ENCODE data around the gene VMP1. TPM values are rescaled to one million over a fixed set of nuclear protein-coding genes. Genes with fewer than 3 reads are reported as not detected.

VMP1 gene
- total RNA-seq, 2 experiments from 2014 or later, result 73.6 to 81.1 TPM

- Histone ChIP-seq H3K27ac (ENCODE audit: low read depth in 1 of 2, low read length in 2 of 2) (no peak overlapping the region), H3K36me3 (ENCODE audit: insufficient read depth, low read length) (peaks cover 32% of the 10 kb centered on the region), H3K9me3 (ENCODE audit: control insufficient read depth in 1 of 2, insufficient read depth in 1 of 2, low read length in 2 of 2) (peaks cover 0 to 6% of the 10 kb centered on the region in 2 experiments), H3K4me3 (ENCODE audit: low read length) (no peak overlapping the region), H3K27me3 (ENCODE audit: control insufficient read depth in 1 of 2, insufficient read depth in 2 of 2, low read length in 2 of 2) (no peaks in the 10 kb centered on the region), H3K4me1 (ENCODE audit: insufficient read depth, low read length) (no peaks in the 10 kb centered on the region)
- POLR2A ChIA-PET, result interaction anchor here (0.6 to 1.0 kb wide), 2 partner anchors 10 to 138 kb away, joined by 3 to 4 read pairs; no protein-coding TSS in a partner anchor
- CTCF ChIA-PET, result no interaction called here
- Mint-ChIP-seq H3K4me3 (no peak overlapping the region), H3K9me3 (no peaks in the 10 kb centered on the region), H3K4me1 (ENCODE audit: low read depth) (peaks cover 16% of the 10 kb centered on the region), H3K36me3 (ENCODE audit: low read depth) (peaks cover 65% of the 10 kb centered on the region), H3K27ac (no peak overlapping the region), H3K27me3 (no peaks in the 10 kb centered on the region)
- TF ChIP-seq, protein P1, sequence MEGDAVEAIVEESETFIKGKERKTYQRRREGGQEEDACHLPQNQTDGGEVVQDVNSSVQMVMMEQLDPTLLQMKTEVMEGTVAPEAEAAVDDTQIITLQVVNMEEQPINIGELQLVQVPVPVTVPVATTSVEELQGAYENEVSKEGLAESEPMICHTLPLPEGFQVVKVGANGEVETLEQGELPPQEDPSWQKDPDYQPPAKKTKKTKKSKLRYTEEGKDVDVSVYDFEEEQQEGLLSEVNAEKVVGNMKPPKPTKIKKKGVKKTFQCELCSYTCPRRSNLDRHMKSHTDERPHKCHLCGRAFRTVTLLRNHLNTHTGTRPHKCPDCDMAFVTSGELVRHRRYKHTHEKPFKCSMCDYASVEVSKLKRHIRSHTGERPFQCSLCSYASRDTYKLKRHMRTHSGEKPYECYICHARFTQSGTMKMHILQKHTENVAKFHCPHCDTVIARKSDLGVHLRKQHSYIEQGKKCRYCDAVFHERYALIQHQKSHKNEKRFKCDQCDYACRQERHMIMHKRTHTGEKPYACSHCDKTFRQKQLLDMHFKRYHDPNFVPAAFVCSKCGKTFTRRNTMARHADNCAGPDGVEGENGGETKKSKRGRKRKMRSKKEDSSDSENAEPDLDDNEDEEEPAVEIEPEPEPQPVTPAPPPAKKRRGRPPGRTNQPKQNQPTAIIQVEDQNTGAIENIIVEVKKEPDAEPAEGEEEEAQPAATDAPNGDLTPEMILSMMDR (IDR thresholded peaks at IDR 0.05), result no peak
- no peak for ATAC-seq (ENCODE audit: poor library complexity)
- no peak for DNase-seq
- intact Hi-C loops (cut with DNase I, micrococcal nuclease), result no loop called here
Measured at GRCh38 chr17:59776577-59776976, 69.1 kb downstream of the VMP1 start.

DNA sequence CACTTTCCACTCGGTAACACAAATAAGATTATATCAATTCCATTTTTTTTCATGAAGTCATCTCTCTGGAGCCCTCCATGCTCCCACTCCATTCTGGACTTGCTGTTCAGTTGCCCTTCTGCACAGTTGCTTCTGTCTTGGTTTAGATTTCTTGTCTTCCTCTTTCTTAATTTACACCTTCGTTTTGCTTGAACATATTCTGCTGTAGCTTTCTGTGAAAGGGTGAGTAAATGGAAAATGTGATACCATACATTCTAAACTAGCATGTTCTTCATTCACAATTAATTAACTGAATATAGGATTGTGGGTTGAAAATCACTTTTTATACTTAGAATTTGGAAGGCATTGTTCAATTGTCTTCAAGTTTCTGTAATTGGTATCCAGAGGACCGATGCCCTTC, 69.6 kb downstream of the VMP1 start:
- POLR2A ChIA-PET, result interaction anchor here (0.6 kb wide), 1 partner anchor 137 kb away, joined by 3 read pairs; no protein-coding TSS in a partner anchor
- H3K36me3 Mint-ChIP-seq (ENCODE audit: low read depth), result peaks cover 65% of the 10 kb centered on the region
- Histone ChIP-seq H3K4me3 (ENCODE audit: low read length) (no peak overlapping the region), H3K4me1 (ENCODE audit: insufficient read depth, low read length) (no peaks in the 10 kb centered on the region), H3K27me3 (ENCODE audit: control insufficient read depth in 1 of 2, insufficient read depth in 2 of 2, low read length in 2 of 2) (no peaks in the 10 kb centered on the region), H3K27ac (ENCODE audit: low read depth in 1 of 2, low read length in 2 of 2) (no peak overlapping the region), H3K9me3 (ENCODE audit: control insufficient read depth in 1 of 2, insufficient read depth in 1 of 2, low read length in 2 of 2) (peaks cover 0 to 6% of the 10 kb centered on the region in 2 experiments), H3K36me3 (ENCODE audit: insufficient read depth, low read length) (peaks cover 30% of the 10 kb centered on the region)
- intact Hi-C loops (cut with DNase I, micrococcal nuclease), result no loop called here
- ATAC-seq (ENCODE audit: poor library complexity), result no peak
- H3K27ac Mint-ChIP-seq, result no peak overlapping the region
- CTCF ChIA-PET, result no interaction called here
- H3K4me1 Mint-ChIP-seq (ENCODE audit: low read depth), result peaks cover 16% of the 10 kb centered on the region
- H3K27me3 Mint-ChIP-seq, result no peaks in the 10 kb centered on the region
- H3K4me3 Mint-ChIP-seq, result no peak overlapping the region
- TF ChIP-seq, protein P1 (IDR thresholded peaks at IDR 0.05), result no peak
- DNase-seq, result no peak
- H3K9me3 Mint-ChIP-seq, result no peaks in the 10 kb centered on the region

DNA sequence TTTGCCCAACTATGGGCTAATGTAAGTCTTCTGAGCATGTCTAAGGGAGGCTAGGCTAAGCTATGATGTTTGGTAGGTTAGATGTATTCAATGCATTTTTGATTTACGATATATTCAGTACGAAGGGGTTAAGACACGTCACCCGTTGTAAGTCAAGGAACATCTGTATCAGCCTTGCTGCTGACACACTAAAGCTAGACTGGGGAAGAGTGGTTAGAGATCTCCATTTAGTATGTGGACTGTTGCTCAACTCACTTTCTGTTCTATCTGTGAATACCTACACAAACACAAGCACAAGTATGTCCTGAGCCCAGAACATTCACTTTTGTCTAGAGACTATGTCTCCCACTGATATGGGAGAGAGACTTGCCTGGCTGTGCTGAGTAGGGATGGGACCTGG, 71.5 kb downstream of the VMP1 start:
- peaks cover 12% of the 10 kb centered on the region for H3K4me1 ChIP-seq (ENCODE audit: insufficient read depth, low read length)
- Mint-ChIP-seq H3K4me1 (ENCODE audit: low read depth) (peaks cover 33% of the 10 kb centered on the region), H3K36me3 (ENCODE audit: low read depth) (peaks cover 63% of the 10 kb centered on the region), H3K9me3 (no peaks in the 10 kb centered on the region), H3K4me3 (no peak overlapping the region), H3K27me3 (no peaks in the 10 kb centered on the region), H3K27ac (peak overlapping the region; percentile 68)
- no peaks in the 10 kb centered on the region for H3K27me3 ChIP-seq (ENCODE audit: control insufficient read depth in 1 of 2, insufficient read depth in 2 of 2, low read length in 2 of 2)
- H3K4me3 ChIP-seq (ENCODE audit: low read length), result no peak overlapping the region
- H3K36me3 ChIP-seq (ENCODE audit: insufficient read depth, low read length), result peaks cover 24% of the 10 kb centered on the region
- peaks cover 0 to 6% of the 10 kb centered on the region in 2 experiments for H3K9me3 ChIP-seq (ENCODE audit: control insufficient read depth in 1 of 2, insufficient read depth in 1 of 2, low read length in 2 of 2)
- ChIA-PET CTCF (interaction anchor here (0.6 to 2.9 kb wide), 2 partner anchors 16 to 25 kb away, joined by 3 to 11 read pairs; no protein-coding TSS in a partner anchor), POLR2A (no interaction called here)
- no peak overlapping the region for H3K27ac ChIP-seq (ENCODE audit: low read depth in 1 of 2, low read length in 2 of 2)
- intact Hi-C loops (cut with DNase I, micrococcal nuclease), result no loop called here
- DNase-seq (no peak), ATAC-seq (ENCODE audit: poor library complexity) (no peak)
- TF ChIP-seq, protein P1 (IDR thresholded peaks at IDR 0.05), result no peak
